Natural killer cell treated with Interleukin-12 subunit alpha and Interleukin-12 subunit beta and Interleukin-15 and Interleukin-18, amount 100 ng/mL, for 72 hours (primary cell): Measurements from ENCODE around the gene FOXP2. TPM values are rescaled to one million over a fixed set of nuclear protein-coding genes. Genes with fewer than 3 reads are reported as not detected.

Source experiments
- ATAC-seq, 2 donors: fragments of 150-1000 bp; cut with Tn5 transposase in 1 of 2; sonication (Bioruptor Pico), chemical (Tn5 transposase) in 1 of 2; 2 replicates each; pipeline ENCODE4 v1.10.0; 2021
- DNase-seq: peaks from one replicate; pipeline ENCODE4 v3.0.0; 2022; ENCODE audit warnings: low spot score
- H3K27ac Mint-ChIP-seq, 2 donors: 1 replicate in 1 of 2; 2 replicates in 1 of 2; pipeline ENCODE4 v1.8.0; 2022; ENCODE audit warnings: mixed read lengths in 2 of 2, mild to moderate bottlenecking in 1 of 2, moderate library complexity in 1 of 2
- H3K27me3 Mint-ChIP-seq, 2 donors: 1 replicate in 1 of 2; 2 replicates in 1 of 2; pipeline ENCODE4 v1.8.0; 2022; ENCODE audit warnings: mixed read lengths in 2 of 2
- H3K36me3 Mint-ChIP-seq: one replicate; pipeline ENCODE4 v1.8.0; 2022; ENCODE audit warnings: mixed read lengths
- H3K4me1 Mint-ChIP-seq, 2 donors: 1 replicate in 1 of 2; 2 replicates in 1 of 2; pipeline ENCODE4 v1.8.0; 2022; ENCODE audit warnings: low read depth in 2 of 2, mixed read lengths in 2 of 2, mild to moderate bottlenecking in 1 of 2
- H3K4me3 Mint-ChIP-seq: one replicate; pipeline ENCODE4 v1.8.0; 2022; ENCODE audit warnings: mixed read lengths
- H3K9me3 Mint-ChIP-seq: 2 replicates; pipeline ENCODE4 v1.8.0; 2022; ENCODE audit warnings: mixed read lengths
- total RNA-seq, 2 donors: library from RNA; stranded (reverse); gene quantifications; one replicate each; pipeline ENCODE4 v1.2.3, GENCODE V29; 2022

FOXP2 gene
- total RNA-seq, 2 donors from 2014 or later, result not detected

DNA sequence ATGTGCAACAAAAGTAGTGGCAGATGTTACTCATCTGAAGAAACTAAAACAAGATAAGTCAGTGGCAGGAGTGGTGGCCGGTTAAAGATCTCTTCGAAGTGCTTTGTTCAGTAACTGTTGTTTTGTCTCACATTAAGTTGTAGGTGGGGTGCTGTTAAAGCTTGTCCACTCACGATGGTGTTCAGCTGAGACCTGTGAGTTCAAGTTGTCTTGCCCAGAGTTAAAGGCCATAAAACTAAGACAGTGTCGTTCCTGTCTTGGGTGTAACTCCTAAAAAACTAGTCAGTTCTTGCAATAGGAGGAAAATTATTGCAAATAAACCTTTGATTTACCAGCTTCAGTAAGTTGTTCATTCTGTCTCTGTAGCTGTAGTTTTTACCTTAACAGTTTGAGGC lies 857 bp upstream of the FOXP2 start:
- H3K27me3 Mint-ChIP-seq, result no peaks in the 10 kb centered on the region

GRCh38 chr7:114415064-114415989 lies 712 bp downstream of the FOXP2 start:
- Mint-ChIP-seq H3K27me3 (no peaks in the 10 kb centered on the region), H3K4me1 (no peaks in the 10 kb centered on the region), H3K27ac (no peak overlapping the region), H3K9me3 (no peaks in the 10 kb centered on the region), H3K4me3 (no peak overlapping the region), H3K36me3 (no peaks in the 10 kb centered on the region)
- no peak for ATAC-seq
- no peak for DNase-seq

More for the DNA sequence above, 857 bp upstream of the FOXP2 start:
- Mint-ChIP-seq H3K4me3 (no peak overlapping the region), H3K4me1 (no peaks in the 10 kb centered on the region), H3K9me3 (peaks cover 3% of the 10 kb centered on the region), H3K36me3 (no peaks in the 10 kb centered on the region), H3K27ac (no peak overlapping the region)
- ATAC-seq (no peak), DNase-seq (no peak)

- DNase-seq, result no peak
- Mint-ChIP-seq H3K4me3 (no peak overlapping the region), H3K4me1 (no peaks in the 10 kb centered on the region), H3K36me3 (no peaks in the 10 kb centered on the region), H3K27ac (no peak overlapping the region), H3K27me3 (no peaks in the 10 kb centered on the region), H3K9me3 (no peaks in the 10 kb centered on the region)
- no peak for ATAC-seq
Observed at GRCh38 chr7:114416129-114416990, 1.7 kb downstream of the FOXP2 start.

- H3K4me3 Mint-ChIP-seq, result no peak overlapping the region
- no peaks in the 10 kb centered on the region for H3K36me3 Mint-ChIP-seq
- no peak overlapping the region for H3K27ac Mint-ChIP-seq
- no peaks in the 10 kb centered on the region for H3K27me3 Mint-ChIP-seq
- no peaks in the 10 kb centered on the region for H3K4me1 Mint-ChIP-seq
- DNase-seq, result no peak
- ATAC-seq, result no peak
- no peaks in the 10 kb centered on the region for H3K9me3 Mint-ChIP-seq
Observed at GRCh38 chr7:114417290-114417689, 2.7 kb downstream of the FOXP2 start.

- Mint-ChIP-seq H3K27me3 (no peaks in the 10 kb centered on the region), H3K4me1 (no peaks in the 10 kb centered on the region), H3K4me3 (no peak overlapping the region), H3K36me3 (no peaks in the 10 kb centered on the region), H3K27ac (no peak overlapping the region), H3K9me3 (no peaks in the 10 kb centered on the region)
- no peak for DNase-seq
- no peak for ATAC-seq
Observed at GRCh38 chr7:114418117-114418516, 3.5 kb downstream of the FOXP2 start.

DNA sequence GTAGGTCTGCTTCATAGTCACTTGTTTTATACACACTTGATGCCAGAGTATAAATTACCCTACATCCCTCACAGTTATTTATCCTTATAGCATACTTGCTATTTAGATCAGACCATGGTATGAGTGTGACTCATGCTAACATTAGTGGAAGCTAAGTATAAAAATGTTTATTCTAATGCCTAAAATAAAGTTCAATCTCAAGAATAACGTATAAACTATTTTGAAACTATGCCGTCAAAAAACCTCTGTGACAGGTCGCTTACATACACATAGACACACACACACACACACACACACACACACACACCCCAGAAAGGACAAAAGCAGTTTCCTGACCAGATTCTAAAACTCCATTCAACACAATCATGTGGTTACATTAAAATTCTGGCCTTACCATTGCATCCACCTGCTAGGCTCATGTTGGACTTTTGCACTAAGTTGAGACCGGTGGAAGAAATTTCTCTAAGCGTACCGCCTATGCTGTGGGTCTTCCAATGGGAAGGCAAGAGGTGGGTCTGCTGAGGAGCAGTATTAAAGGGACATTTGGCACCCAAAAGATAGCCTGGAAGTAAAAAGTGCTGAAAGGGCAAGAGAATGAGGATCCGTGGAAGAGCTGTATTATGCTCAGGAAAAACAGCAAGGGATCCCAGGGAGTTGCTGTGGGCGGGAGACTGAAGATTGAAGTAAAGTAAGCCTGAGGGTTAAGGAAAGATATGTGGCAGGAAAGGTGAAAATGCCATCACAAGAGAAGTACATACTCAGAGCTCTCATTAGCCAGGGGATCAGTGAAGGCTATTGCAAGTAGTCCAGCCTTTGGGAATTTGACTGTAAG lies 5.0 kb downstream of the FOXP2 start:
- DNase-seq (no peak), ATAC-seq (no peak)
- H3K36me3 Mint-ChIP-seq, result no peaks in the 10 kb centered on the region
- H3K4me3 Mint-ChIP-seq, result no peak overlapping the region
- no peaks in the 10 kb centered on the region for H3K9me3 Mint-ChIP-seq
- H3K27me3 Mint-ChIP-seq, result no peaks in the 10 kb centered on the region
- no peak overlapping the region for H3K27ac Mint-ChIP-seq
- no peaks in the 10 kb centered on the region for H3K4me1 Mint-ChIP-seq

GRCh38 chr7:114422507-114423501 lies 8.2 kb downstream of the FOXP2 start:
- Mint-ChIP-seq H3K4me3 (no peak overlapping the region), H3K27me3 (no peaks in the 10 kb centered on the region), H3K4me1 (no peaks in the 10 kb centered on the region), H3K9me3 (no peaks in the 10 kb centered on the region), H3K27ac (no peak overlapping the region), H3K36me3 (no peaks in the 10 kb centered on the region)
- no peak for DNase-seq
- no peak for ATAC-seq

GRCh38 chr7:114426382-114426781 lies 11.8 kb downstream of the FOXP2 start:
- ATAC-seq, result no peak

DNA sequence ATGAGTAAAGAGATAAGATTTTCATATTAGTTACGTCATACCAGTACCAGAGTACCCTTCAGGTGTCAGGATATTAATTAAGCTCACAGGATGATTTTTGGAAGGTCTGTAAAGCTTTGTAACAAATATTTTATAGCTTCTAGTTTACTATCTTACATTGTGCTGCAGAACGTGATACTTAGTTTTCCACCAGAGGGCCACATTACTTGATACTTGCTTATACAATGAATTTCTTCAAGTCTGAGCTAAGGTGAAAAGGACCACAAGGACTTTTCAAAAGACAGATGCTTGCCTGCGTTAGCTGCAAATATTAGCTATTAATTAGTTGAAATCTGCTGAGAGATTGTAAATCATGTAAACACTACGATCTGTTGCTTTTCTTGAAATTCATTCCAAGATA lies 12.2 kb downstream of the FOXP2 start:
- ATAC-seq (no peak), DNase-seq (no peak)
- Mint-ChIP-seq H3K9me3 (no peaks in the 10 kb centered on the region), H3K36me3 (no peaks in the 10 kb centered on the region), H3K27ac (no peak overlapping the region), H3K4me1 (no peaks in the 10 kb centered on the region), H3K4me3 (no peak overlapping the region), H3K27me3 (no peaks in the 10 kb centered on the region)

More at GRCh38 chr7:114426382-114426781, 11.8 kb downstream of the FOXP2 start:
- Mint-ChIP-seq H3K4me1 (no peaks in the 10 kb centered on the region), H3K9me3 (no peaks in the 10 kb centered on the region), H3K4me3 (no peak overlapping the region), H3K36me3 (no peaks in the 10 kb centered on the region), H3K27me3 (no peaks in the 10 kb centered on the region), H3K27ac (no peak overlapping the region)
- no peak for DNase-seq

GRCh38 chr7:114428211-114428610 lies 13.6 kb downstream of the FOXP2 start:
- no peaks in the 10 kb centered on the region for H3K27me3 Mint-ChIP-seq
- no peak for ATAC-seq
- H3K9me3 Mint-ChIP-seq, result no peaks in the 10 kb centered on the region
- no peaks in the 10 kb centered on the region for H3K4me1 Mint-ChIP-seq
- no peaks in the 10 kb centered on the region for H3K36me3 Mint-ChIP-seq
- no peak overlapping the region for H3K4me3 Mint-ChIP-seq
- no peak for DNase-seq
- no peak overlapping the region for H3K27ac Mint-ChIP-seq

DNA sequence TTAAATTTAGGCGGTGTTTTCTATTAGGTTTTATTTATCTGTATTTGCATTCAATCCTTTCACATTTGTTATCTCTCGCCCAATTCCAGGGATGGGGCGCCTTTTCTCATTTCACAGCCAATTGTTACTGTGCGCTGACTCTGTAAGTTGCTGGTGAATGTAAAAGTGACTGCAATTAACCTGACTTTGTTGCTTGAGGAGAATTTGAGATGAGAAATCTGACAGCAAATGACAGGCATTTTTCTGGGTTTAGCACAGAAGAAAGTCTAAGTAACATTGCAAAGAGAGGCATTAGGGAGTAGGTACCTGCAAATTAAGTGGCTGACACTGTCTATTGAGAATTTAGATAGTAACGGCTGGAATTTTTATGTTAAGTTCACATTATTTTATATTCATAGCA lies 16.6 kb downstream of the FOXP2 start:
- ATAC-seq, result no peak
- no peak overlapping the region for H3K4me3 Mint-ChIP-seq
- H3K4me1 Mint-ChIP-seq, result no peaks in the 10 kb centered on the region
- peaks cover 4% of the 10 kb centered on the region for H3K9me3 Mint-ChIP-seq
- H3K27me3 Mint-ChIP-seq, result no peaks in the 10 kb centered on the region
- H3K36me3 Mint-ChIP-seq, result no peaks in the 10 kb centered on the region
- no peak for DNase-seq
- no peak overlapping the region for H3K27ac Mint-ChIP-seq

DNA sequence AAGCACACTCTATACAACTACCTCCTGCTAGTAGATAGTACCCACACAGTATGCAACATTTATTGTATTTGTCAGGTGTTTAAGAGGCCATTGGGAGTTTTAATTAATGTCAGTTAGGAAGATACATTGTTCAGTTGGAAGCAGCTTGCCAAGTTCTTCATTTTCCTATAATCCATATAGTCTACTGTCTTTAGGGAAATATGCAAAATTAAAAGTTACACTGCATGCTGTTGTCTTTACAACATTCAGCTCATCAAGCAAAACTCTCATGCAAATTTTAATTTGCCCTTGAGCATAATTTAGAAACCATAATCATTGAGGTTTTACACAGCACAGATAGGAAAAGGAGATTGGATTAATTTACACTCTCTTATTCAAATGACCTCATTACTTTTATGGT lies 17.4 kb downstream of the FOXP2 start:
- H3K27me3 Mint-ChIP-seq, result no peaks in the 10 kb centered on the region
- H3K27ac Mint-ChIP-seq, result no peak overlapping the region
- H3K9me3 Mint-ChIP-seq, result peaks cover 4% of the 10 kb centered on the region
- no peak for DNase-seq
- H3K36me3 Mint-ChIP-seq, result no peaks in the 10 kb centered on the region
- no peak for ATAC-seq
- H3K4me1 Mint-ChIP-seq, result no peaks in the 10 kb centered on the region
- no peak overlapping the region for H3K4me3 Mint-ChIP-seq

- Mint-ChIP-seq H3K36me3 (no peaks in the 10 kb centered on the region), H3K4me1 (no peaks in the 10 kb centered on the region), H3K4me3 (no peak overlapping the region), H3K9me3 (peaks cover 4% of the 10 kb centered on the region), H3K27ac (no peak overlapping the region), H3K27me3 (no peaks in the 10 kb centered on the region)
- ATAC-seq, result no peak
- DNase-seq, result no peak
Observed at GRCh38 chr7:114432703-114433102, 18.1 kb downstream of the FOXP2 start.
